ENCODE measurements around the gene TJP2.

The TJP2 gene

GRCh38 chr9:69168709-69169217 lies 5.3 kb upstream of the TJP2 start:
- no peaks in the 10 kb centered on the region for H3K36me3 ChIP-seq (ENCODE audit: control insufficient read depth, low read depth, low read length)
- H3K27me3 ChIP-seq (ENCODE audit: control insufficient read depth, insufficient read depth, low read length), result peaks cover 16% of the 10 kb centered on the region
- no peak overlapping the region for H3K27ac ChIP-seq (ENCODE audit: low read length)
- H3K9me3 ChIP-seq (ENCODE audit: control insufficient read depth, low read depth, low read length), result no peaks in the 10 kb centered on the region
- H3K9ac ChIP-seq (ENCODE audit: low read length), result no peak overlapping the region
- H3K4me3 ChIP-seq (ENCODE audit: low read length), result no peak overlapping the region
- peaks cover 14% of the 10 kb centered on the region for H3K4me1 ChIP-seq (ENCODE audit: control insufficient read depth, low read depth, low read length)

- no peak overlapping the region for H3K27ac ChIP-seq (ENCODE audit: low read length)
- peaks cover 29% of the 10 kb centered on the region for H3K27me3 ChIP-seq (ENCODE audit: control insufficient read depth, insufficient read depth, low read length)
- no peak overlapping the region for H3K4me3 ChIP-seq (ENCODE audit: low read length)
- no peaks in the 10 kb centered on the region for H3K36me3 ChIP-seq (ENCODE audit: control insufficient read depth, low read depth, low read length)
- H3K9ac ChIP-seq (ENCODE audit: low read length), result no peak overlapping the region
- H3K9me3 ChIP-seq (ENCODE audit: control insufficient read depth, low read depth, low read length), result no peaks in the 10 kb centered on the region
- H3K4me1 ChIP-seq (ENCODE audit: control insufficient read depth, low read depth, low read length), result peaks cover 15% of the 10 kb centered on the region
These were observed 3.8 kb upstream of the TJP2 start for GRCh38 chr9:69170231-69170630.

- H3K36me3 ChIP-seq (ENCODE audit: control insufficient read depth, low read depth, low read length), result no peaks in the 10 kb centered on the region
- peaks cover 23% of the 10 kb centered on the region for H3K4me1 ChIP-seq (ENCODE audit: control insufficient read depth, low read depth, low read length)
- H3K4me3 ChIP-seq (ENCODE audit: low read length), result no peak overlapping the region
- H3K9ac ChIP-seq (ENCODE audit: low read length), result no peak overlapping the region
- no peaks in the 10 kb centered on the region for H3K9me3 ChIP-seq (ENCODE audit: control insufficient read depth, low read depth, low read length)
- no peak overlapping the region for H3K27ac ChIP-seq (ENCODE audit: low read length)
- H3K27me3 ChIP-seq (ENCODE audit: control insufficient read depth, insufficient read depth, low read length), result peaks cover 35% of the 10 kb centered on the region
These were observed 3.0 kb upstream of the TJP2 start for GRCh38 chr9:69171049-69171448.

- H3K36me3 ChIP-seq (ENCODE audit: control insufficient read depth, low read depth, low read length), result no peaks in the 10 kb centered on the region
- no peak overlapping the region for H3K4me3 ChIP-seq (ENCODE audit: low read length)
- H3K27me3 ChIP-seq (ENCODE audit: control insufficient read depth, insufficient read depth, low read length), result peaks cover 35% of the 10 kb centered on the region
- H3K9me3 ChIP-seq (ENCODE audit: control insufficient read depth, low read depth, low read length), result no peaks in the 10 kb centered on the region
- peaks cover 23% of the 10 kb centered on the region for H3K4me1 ChIP-seq (ENCODE audit: control insufficient read depth, low read depth, low read length)
- H3K27ac ChIP-seq (ENCODE audit: low read length), result no peak overlapping the region
- H3K9ac ChIP-seq (ENCODE audit: low read length), result no peak overlapping the region
These were observed 2.6 kb upstream of the TJP2 start for GRCh38 chr9:69171517-69171916.

- Histone ChIP-seq H3K4me1 (ENCODE audit: control insufficient read depth, low read depth, low read length) (peaks cover 23% of the 10 kb centered on the region), H3K36me3 (ENCODE audit: control insufficient read depth, low read depth, low read length) (no peaks in the 10 kb centered on the region), H3K9ac (ENCODE audit: low read length) (peak overlapping the region; percentile 44), H3K9me3 (ENCODE audit: control insufficient read depth, low read depth, low read length) (no peaks in the 10 kb centered on the region), H3K4me3 (ENCODE audit: low read length) (peak overlapping the region; percentile 77), H3K27me3 (ENCODE audit: control insufficient read depth, insufficient read depth, low read length) (peaks cover 35% of the 10 kb centered on the region), H3K27ac (ENCODE audit: low read length) (no peak overlapping the region)
These were observed 1.2 kb upstream of the TJP2 start for GRCh38 chr9:69172895-69173294.

GRCh38 chr9:69173497-69173890 lies 583 bp upstream of the TJP2 start:
- peaks cover 25% of the 10 kb centered on the region for H3K4me1 ChIP-seq (ENCODE audit: control insufficient read depth, low read depth, low read length)
- peaks cover 35% of the 10 kb centered on the region for H3K27me3 ChIP-seq (ENCODE audit: control insufficient read depth, insufficient read depth, low read length)
- peak overlapping the region; percentile 77 for H3K4me3 ChIP-seq (ENCODE audit: low read length)
- H3K36me3 ChIP-seq (ENCODE audit: control insufficient read depth, low read depth, low read length), result no peaks in the 10 kb centered on the region
- H3K9me3 ChIP-seq (ENCODE audit: control insufficient read depth, low read depth, low read length), result no peaks in the 10 kb centered on the region
- no peak overlapping the region for H3K27ac ChIP-seq (ENCODE audit: low read length)
- peak overlapping the region; percentile 44 for H3K9ac ChIP-seq (ENCODE audit: low read length)

- Histone ChIP-seq H3K4me1 (ENCODE audit: control insufficient read depth, low read depth, low read length) (peaks cover 23% of the 10 kb centered on the region), H3K9me3 (ENCODE audit: control insufficient read depth, low read depth, low read length) (no peaks in the 10 kb centered on the region), H3K36me3 (ENCODE audit: control insufficient read depth, low read depth, low read length) (no peaks in the 10 kb centered on the region), H3K27ac (ENCODE audit: low read length) (no peak overlapping the region), H3K4me3 (ENCODE audit: low read length) (peak overlapping the region; percentile 77), H3K27me3 (ENCODE audit: control insufficient read depth, insufficient read depth, low read length) (peaks cover 35% of the 10 kb centered on the region), H3K9ac (ENCODE audit: low read length) (peak overlapping the region; percentile 23)
These were observed 763 bp downstream of the TJP2 start for GRCh38 chr9:69174616-69175463.

GRCh38 chr9:69175486-69175885 lies 1.4 kb downstream of the TJP2 start:
- Histone ChIP-seq H3K4me3 (ENCODE audit: low read length) (peak overlapping the region; percentile 77), H3K4me1 (ENCODE audit: control insufficient read depth, low read depth, low read length) (peaks cover 23% of the 10 kb centered on the region)

GRCh38 chr9:69176471-69177171 lies 2.5 kb downstream of the TJP2 start:
- H3K9me3 ChIP-seq (ENCODE audit: control insufficient read depth, low read depth, low read length), result no peaks in the 10 kb centered on the region
- H3K36me3 ChIP-seq (ENCODE audit: control insufficient read depth, low read depth, low read length), result no peaks in the 10 kb centered on the region
- no peak overlapping the region for H3K27ac ChIP-seq (ENCODE audit: low read length)
- no peak overlapping the region for H3K4me3 ChIP-seq (ENCODE audit: low read length)
- no peak overlapping the region for H3K9ac ChIP-seq (ENCODE audit: low read length)
- peaks cover 23% of the 10 kb centered on the region for H3K4me1 ChIP-seq (ENCODE audit: control insufficient read depth, low read depth, low read length)
- peaks cover 35% of the 10 kb centered on the region for H3K27me3 ChIP-seq (ENCODE audit: control insufficient read depth, insufficient read depth, low read length)

More at GRCh38 chr9:69175486-69175885, 1.4 kb downstream of the TJP2 start:
- H3K9me3 ChIP-seq (ENCODE audit: control insufficient read depth, low read depth, low read length), result no peaks in the 10 kb centered on the region
- H3K36me3 ChIP-seq (ENCODE audit: control insufficient read depth, low read depth, low read length), result no peaks in the 10 kb centered on the region
- no peak overlapping the region for H3K27ac ChIP-seq (ENCODE audit: low read length)
- H3K9ac ChIP-seq (ENCODE audit: low read length), result no peak overlapping the region
- peaks cover 35% of the 10 kb centered on the region for H3K27me3 ChIP-seq (ENCODE audit: control insufficient read depth, insufficient read depth, low read length)

GRCh38 chr9:69178583-69179011 lies 4.5 kb downstream of the TJP2 start:
- H3K4me3 ChIP-seq (ENCODE audit: low read length), result no peak overlapping the region
- H3K27me3 ChIP-seq (ENCODE audit: control insufficient read depth, insufficient read depth, low read length), result peaks cover 19% of the 10 kb centered on the region
- H3K36me3 ChIP-seq (ENCODE audit: control insufficient read depth, low read depth, low read length), result peaks cover 8% of the 10 kb centered on the region
- no peak overlapping the region for H3K27ac ChIP-seq (ENCODE audit: low read length)
- peaks cover 18% of the 10 kb centered on the region for H3K4me1 ChIP-seq (ENCODE audit: control insufficient read depth, low read depth, low read length)
- H3K9ac ChIP-seq (ENCODE audit: low read length), result no peak overlapping the region
- H3K9me3 ChIP-seq (ENCODE audit: control insufficient read depth, low read depth, low read length), result no peaks in the 10 kb centered on the region

- Histone ChIP-seq H3K27me3 (ENCODE audit: control insufficient read depth, insufficient read depth, low read length) (peaks cover 18% of the 10 kb centered on the region), H3K27ac (ENCODE audit: low read length) (no peak overlapping the region), H3K9ac (ENCODE audit: low read length) (no peak overlapping the region), H3K4me1 (ENCODE audit: control insufficient read depth, low read depth, low read length) (peaks cover 18% of the 10 kb centered on the region), H3K4me3 (ENCODE audit: low read length) (no peak overlapping the region), H3K36me3 (ENCODE audit: control insufficient read depth, low read depth, low read length) (peaks cover 8% of the 10 kb centered on the region), H3K9me3 (ENCODE audit: control insufficient read depth, low read depth, low read length) (no peaks in the 10 kb centered on the region)
These were observed 5.0 kb downstream of the TJP2 start for GRCh38 chr9:69179037-69179436.

All from iPS-18a (cell line).